Nephron progenitor cell (in vitro differentiated cells): ENCODE measurements around the gene LRRC1.

Experiments
- DNase-seq: peaks from one replicate; pipeline ENCODE4 v3.0.0; 2021
- H3K27ac Mint-ChIP-seq: 2 replicates; pipeline ENCODE4 v1.8.0; 2021; ENCODE audit warnings: mild to moderate bottlenecking, moderate library complexity, mixed read lengths
- H3K27me3 Mint-ChIP-seq: 2 replicates; pipeline ENCODE4 v1.8.0; 2021; ENCODE audit warnings: mild to moderate bottlenecking, low read depth, mixed read lengths; ENCODE audit not compliant: poor library complexity
- H3K36me3 Mint-ChIP-seq: 2 replicates; pipeline ENCODE4 v1.8.0; 2021; ENCODE audit warnings: low read depth, mixed read lengths
- H3K4me1 Mint-ChIP-seq: 2 replicates; pipeline ENCODE4 v1.8.0; 2021; ENCODE audit warnings: mixed read lengths
- H3K4me3 Mint-ChIP-seq: 2 replicates; pipeline ENCODE4 v1.8.0; 2021; ENCODE audit warnings: mild to moderate bottlenecking, moderate library complexity, mixed read lengths
- H3K9me3 Mint-ChIP-seq: 2 replicates; pipeline ENCODE4 v1.8.0; 2021; ENCODE audit warnings: mild to moderate bottlenecking, moderate library complexity, mixed read lengths
- TF ChIP-seq, protein P1 (sequence below): fragments of 200-600 bp; sonication (generic); IDR thresholded peaks from 2 replicates; pipeline ENCODE4 v1.5.0; 2021; ENCODE audit warnings: antibody characterized with exemption

Gene LRRC1

DNA sequence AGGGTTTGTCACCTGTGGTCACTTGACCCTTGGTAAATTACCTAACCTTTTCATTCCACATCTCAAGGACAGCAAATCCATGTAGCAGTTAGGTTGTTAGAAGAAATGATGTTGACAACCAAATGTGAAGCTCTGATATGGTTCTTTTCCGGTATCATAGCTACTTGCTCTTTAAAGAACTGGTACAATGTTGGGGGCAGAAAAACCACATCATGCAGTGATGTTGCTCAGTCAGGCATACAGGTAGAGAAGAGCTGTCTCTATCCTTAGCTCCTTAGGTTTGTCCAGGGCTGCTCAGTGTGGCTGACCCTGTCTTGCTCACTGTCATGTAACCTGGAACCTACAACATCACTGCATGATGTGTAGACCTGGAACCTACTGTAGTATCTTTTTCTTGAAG, 135.5 kb downstream of the LRRC1 start:
- DNase-seq: no peak
- TF ChIP-seq, protein P1, sequence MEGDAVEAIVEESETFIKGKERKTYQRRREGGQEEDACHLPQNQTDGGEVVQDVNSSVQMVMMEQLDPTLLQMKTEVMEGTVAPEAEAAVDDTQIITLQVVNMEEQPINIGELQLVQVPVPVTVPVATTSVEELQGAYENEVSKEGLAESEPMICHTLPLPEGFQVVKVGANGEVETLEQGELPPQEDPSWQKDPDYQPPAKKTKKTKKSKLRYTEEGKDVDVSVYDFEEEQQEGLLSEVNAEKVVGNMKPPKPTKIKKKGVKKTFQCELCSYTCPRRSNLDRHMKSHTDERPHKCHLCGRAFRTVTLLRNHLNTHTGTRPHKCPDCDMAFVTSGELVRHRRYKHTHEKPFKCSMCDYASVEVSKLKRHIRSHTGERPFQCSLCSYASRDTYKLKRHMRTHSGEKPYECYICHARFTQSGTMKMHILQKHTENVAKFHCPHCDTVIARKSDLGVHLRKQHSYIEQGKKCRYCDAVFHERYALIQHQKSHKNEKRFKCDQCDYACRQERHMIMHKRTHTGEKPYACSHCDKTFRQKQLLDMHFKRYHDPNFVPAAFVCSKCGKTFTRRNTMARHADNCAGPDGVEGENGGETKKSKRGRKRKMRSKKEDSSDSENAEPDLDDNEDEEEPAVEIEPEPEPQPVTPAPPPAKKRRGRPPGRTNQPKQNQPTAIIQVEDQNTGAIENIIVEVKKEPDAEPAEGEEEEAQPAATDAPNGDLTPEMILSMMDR: no peak
- Mint-ChIP-seq H3K4me1 (peaks cover 13% of the 10 kb centered on the region), H3K27me3 (peaks cover 3% of the 10 kb centered on the region), H3K27ac (no peak overlapping the region), H3K36me3 (no peaks in the 10 kb centered on the region), H3K4me3 (no peak overlapping the region), H3K9me3 (peaks cover 3% of the 10 kb centered on the region)

DNA sequence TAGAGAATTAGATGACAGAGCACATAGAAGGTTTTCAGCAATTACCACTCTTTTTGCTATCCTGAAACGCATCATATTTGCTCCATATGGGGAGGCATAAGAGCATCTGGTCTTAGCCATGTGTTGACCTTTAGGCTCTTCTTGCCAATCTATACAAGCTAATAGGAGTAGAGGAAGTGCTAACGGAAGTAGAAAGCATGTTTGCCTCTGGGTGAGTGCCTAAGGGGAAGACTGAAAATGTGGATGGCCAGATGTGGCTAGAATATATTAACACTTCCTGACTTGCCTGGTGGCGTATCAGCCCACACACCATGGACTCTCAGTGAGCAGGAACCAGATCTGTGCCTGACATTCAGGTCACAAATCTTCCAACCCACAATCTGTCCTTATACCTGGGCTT, 136.3 kb downstream of the LRRC1 start:
- no peak overlapping the region for H3K4me3 Mint-ChIP-seq
- H3K36me3 Mint-ChIP-seq: no peaks in the 10 kb centered on the region
- no peak overlapping the region for H3K27ac Mint-ChIP-seq
- peaks cover 3% of the 10 kb centered on the region for H3K27me3 Mint-ChIP-seq
- TF ChIP-seq, protein P1: no peak
- H3K4me1 Mint-ChIP-seq: peaks cover 10% of the 10 kb centered on the region
- DNase-seq: no peak
- peaks cover 3% of the 10 kb centered on the region for H3K9me3 Mint-ChIP-seq

DNA sequence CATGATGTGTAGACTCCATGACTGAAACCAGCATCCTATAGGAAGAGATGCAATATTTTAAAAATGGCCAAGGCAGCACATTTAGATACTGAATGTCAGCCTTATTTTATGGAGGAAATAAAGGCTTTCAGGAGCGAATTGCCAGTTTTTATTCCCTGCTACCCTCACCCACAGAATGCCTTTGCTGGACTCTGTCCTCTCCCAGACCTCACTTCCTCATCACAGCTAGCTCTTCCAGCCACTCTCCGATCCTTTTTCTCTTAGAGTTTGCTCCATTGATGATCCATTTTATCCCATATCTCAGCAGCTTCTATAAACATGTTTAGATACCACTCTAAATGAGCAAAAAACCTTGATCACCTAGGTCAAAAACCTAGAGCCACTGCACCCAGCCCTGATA, 137.7 kb downstream of the LRRC1 start:
- no peak overlapping the region for H3K27ac Mint-ChIP-seq
- peaks cover 7% of the 10 kb centered on the region for H3K27me3 Mint-ChIP-seq
- TF ChIP-seq, protein P1: no peak
- no peaks in the 10 kb centered on the region for H3K36me3 Mint-ChIP-seq
- peaks cover 3% of the 10 kb centered on the region for H3K9me3 Mint-ChIP-seq
- no peaks in the 10 kb centered on the region for H3K4me1 Mint-ChIP-seq
- DNase-seq: no peak
- H3K4me3 Mint-ChIP-seq: no peak overlapping the region

DNA sequence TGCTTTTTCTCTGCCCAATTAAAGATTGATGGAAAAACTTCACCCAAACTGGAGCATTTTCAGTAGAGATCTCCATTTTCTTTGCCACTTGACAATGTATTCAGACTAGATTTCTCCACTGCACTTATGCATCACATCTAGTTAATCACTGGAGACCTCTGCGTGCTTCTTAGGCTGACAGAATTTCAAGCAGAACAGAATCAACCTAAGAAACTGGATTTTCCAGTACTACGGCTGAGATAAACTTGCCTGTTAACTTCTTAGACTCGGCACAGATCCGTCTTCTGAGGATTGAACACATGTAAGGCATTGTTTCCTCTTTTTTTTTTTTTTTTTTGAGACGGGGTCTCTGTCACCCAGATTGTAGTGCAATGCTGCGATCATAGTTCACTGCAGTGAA, 139.2 kb downstream of the LRRC1 start:
- H3K9me3 Mint-ChIP-seq: no peaks in the 10 kb centered on the region
- no peaks in the 10 kb centered on the region for H3K4me1 Mint-ChIP-seq
- TF ChIP-seq, protein P1: no peak
- no peak overlapping the region for H3K4me3 Mint-ChIP-seq
- no peak for DNase-seq
- peaks cover 7% of the 10 kb centered on the region for H3K27me3 Mint-ChIP-seq
- H3K27ac Mint-ChIP-seq: no peak overlapping the region
- no peaks in the 10 kb centered on the region for H3K36me3 Mint-ChIP-seq

DNA sequence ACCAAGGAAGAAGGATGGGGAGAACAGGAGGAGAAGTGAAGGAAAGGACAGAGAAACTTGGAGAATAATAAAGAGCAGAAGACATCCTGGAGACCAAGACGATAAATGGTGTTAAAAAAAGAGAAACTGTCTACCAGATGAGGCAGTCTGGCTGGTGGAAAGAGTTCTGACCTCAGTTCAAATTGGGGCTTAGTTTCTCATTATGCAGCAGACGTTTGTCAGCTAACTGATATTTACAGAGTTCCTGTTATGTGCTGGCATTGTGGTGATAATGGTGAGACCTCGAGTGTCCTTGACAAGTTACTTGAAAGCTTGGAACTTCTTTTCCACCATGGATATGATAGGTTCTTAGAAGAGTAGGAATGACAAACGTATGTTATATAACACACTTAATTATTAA, 142.7 kb downstream of the LRRC1 start:
- Mint-ChIP-seq H3K36me3 (no peaks in the 10 kb centered on the region), H3K27ac (no peak overlapping the region), H3K4me1 (no peaks in the 10 kb centered on the region), H3K27me3 (peaks cover 7% of the 10 kb centered on the region), H3K9me3 (no peaks in the 10 kb centered on the region), H3K4me3 (no peak overlapping the region)
- TF ChIP-seq, protein P1: no peak
- DNase-seq: no peak

DNA sequence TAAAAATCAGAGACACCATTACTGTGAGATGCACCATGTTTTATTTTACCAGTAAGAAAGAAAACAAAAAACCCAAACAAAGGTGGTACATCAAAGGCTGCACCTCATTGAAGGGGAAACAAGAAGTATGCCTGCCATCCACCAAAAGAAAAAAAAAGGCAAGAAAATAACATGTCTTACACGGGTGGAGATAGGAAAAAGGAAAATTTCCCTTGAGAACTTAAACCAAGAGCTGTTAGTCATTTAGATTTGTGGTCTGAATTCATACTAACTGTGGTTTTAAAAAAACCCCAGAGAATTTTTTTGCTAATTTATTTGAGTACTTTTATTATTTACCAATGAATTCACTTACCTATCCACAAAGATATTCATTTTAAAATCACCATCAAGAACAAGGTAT, 144.0 kb downstream of the LRRC1 start:
- no peak for DNase-seq
- TF ChIP-seq, protein P1: no peak
- peaks cover 3% of the 10 kb centered on the region for H3K27me3 Mint-ChIP-seq
- H3K36me3 Mint-ChIP-seq: no peaks in the 10 kb centered on the region
- no peak overlapping the region for H3K27ac Mint-ChIP-seq
- H3K4me1 Mint-ChIP-seq: no peaks in the 10 kb centered on the region
- no peaks in the 10 kb centered on the region for H3K9me3 Mint-ChIP-seq
- no peak overlapping the region for H3K4me3 Mint-ChIP-seq
